GM19035 (cell line): ENCODE measurements around the gene APH1B.
"Not testable (repeated sequence)": the region's sequence is repeated elsewhere in the genome, so short reads cannot be mapped to it uniquely, and the experiment has no call there.

Experiments
- ATAC-seq: cut with Tn5 transposase; IDR thresholded peaks from one replicate; pipeline ENCODE4 v1.9.1; 2021; ENCODE audit not compliant: unreplicated experiment

Gene APH1B

GRCh38 chr15:63329567-63330350 lies 52.4 kb downstream of the APH1B start:
- no peak for ATAC-seq

DNA sequence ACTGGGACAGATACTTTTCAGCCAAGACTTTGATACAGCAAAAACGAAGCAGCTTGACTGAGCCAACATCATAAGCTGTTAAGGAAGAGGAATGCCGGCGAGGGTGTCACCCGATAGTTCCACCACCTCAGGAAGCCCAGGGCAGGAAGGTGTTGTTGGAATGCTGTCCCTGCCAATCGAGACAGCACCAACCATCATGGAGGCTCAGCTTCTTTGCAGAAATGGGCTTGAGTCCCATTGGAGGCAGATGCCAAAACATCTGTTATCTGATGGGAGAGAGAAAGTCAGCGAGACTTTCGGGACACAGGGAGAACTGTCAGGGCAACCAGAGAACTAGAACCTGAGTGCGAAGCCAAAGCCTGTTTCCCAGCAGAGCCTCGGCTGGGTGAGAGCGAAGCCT lies 53.5 kb downstream of the APH1B start:
- ATAC-seq = no peak

DNA sequence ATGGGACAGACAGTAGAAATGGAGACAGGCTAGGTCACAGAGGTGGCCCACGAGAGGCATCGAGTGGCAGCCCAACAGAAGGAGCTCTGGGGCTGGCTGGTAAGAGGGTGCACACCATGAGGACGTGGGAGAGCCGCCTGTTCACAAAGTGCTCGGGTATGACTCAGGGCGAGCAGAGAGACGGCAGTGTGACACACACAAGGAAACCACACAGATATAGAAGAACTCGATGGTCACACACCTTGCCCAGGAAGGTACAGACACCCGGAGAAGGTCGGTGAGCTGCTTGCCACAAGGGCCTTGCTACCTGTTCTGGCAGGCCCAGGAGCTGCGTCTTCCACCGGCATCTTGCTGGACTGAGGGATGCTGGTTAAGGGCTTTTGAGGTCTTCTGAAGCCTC lies 54.1 kb downstream of the APH1B start:
- no peak for ATAC-seq

GRCh38 chr15:63332367-63333124 lies 55.1 kb downstream of the APH1B start:
- ATAC-seq = no peak

DNA sequence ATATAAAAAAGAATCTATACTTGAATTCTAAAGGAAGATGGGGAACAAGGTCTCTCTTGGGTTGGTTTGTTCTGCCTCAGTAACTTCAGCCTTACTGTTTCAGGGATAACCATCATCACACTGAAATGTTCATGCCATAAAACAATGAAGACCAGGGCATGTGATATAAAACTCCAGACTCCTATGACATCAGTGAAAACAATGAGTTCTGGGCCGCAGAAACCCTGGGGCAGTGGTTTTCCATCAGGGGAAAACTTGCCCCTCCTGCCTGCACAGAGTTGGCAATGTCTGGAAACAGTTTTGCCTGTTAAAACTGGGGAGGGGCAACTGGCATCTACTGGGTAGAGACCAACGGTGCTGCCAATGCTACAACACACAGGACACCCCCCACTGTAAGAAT lies 57.4 kb downstream of the APH1B start:
- no peak for ATAC-seq

DNA sequence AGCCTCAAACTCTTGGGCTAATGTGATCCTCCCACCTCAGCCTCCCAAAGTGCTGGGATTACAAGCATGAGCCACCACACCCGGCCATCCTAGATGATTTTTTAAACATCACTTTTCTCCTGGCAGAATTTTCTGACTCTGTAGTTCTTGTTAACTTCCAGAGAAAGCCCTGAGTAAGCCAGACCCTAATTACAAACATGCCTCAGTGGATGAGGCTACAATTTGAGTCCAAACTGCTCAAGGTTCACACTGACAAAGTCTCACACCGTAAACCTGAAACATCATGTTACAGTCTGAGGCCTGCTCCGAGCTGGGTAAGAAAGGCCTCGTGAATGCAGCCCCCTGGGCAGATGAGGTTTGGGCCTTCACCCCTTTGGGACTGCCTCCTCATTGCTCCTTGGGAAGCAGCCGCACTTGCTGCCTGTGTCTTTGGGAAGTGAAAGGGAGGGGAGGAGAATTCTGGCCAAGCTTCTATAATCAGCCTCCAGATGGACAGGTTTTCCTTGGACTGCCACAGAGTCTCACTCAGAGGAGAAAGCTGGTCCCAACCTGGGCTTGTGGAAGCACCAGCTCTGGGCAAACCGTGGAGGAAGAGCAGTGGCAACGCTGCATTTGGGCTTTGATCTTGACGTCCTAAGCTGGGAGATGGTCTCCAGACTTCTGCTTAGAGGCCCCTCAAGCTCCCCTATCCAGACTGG lies 58.3 kb downstream of the APH1B start:
- ATAC-seq = no peak

- no peak for ATAC-seq
Measured at GRCh38 chr15:63337046-63337445, 59.6 kb downstream of the APH1B start.

GRCh38 chr15:63338170-63338569 lies 60.8 kb downstream of the APH1B start:
- no peak for ATAC-seq

- no peak for ATAC-seq
Measured at GRCh38 chr15:63339006-63339766, 61.8 kb downstream of the APH1B start.

DNA sequence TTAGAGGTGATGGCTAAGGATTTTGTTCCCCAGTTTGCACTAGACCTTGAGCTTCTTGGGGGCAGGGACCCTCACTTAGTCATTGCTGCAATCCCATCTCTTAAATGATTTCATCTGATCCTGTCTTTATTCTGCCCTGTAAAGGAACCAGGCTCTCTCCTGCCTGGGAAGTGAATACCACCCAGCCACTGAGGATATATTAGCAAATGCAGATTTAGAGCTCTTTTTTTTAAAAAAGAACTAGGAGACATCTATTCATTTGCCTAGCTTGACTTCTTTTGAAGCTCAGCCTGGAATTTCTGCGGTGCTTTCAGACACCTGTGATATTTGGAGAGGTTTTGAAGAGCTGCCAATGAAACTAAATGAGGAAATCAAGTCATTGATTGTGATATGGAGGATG lies 62.4 kb downstream of the APH1B start:
- ATAC-seq = no peak

DNA sequence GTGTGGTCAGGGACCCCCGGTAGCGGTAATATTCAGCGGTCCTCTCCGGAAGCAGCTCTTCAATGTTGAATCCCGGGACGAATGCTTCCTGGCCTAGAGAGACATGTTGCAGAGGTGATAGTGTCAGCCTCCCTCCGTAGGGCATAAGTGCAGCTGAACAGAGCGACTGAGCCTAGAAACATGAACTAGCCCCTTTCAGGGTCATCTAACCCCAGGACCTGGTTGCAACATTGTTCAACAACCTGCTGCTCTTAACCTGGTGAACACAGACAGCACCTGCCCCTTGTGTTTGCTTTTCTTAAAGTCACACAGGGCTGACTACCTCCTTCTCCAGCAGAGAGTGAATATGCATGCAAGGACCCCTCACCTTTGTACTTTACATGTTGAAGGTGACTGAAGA lies 62.9 kb downstream of the APH1B start:
- no peak for ATAC-seq

DNA sequence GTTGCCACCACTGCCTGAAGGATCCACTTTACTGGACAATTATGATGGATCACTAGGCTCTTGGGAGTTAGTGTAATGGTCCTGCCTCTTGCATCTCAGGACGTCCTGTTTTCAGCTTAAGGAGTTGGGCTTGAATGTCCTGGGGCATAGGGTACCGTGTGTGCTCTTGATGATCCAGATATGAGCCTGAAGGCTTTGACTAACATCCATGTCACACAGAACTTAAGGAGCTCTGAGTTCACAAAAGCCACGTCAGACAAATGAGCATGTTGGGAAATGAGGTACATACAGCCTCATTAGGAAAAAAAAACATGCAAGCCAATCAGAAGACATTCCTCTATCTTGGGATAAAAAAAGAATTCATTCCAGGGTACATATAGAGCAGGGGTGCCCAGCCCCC lies 63.5 kb downstream of the APH1B start:
- no peak for ATAC-seq

DNA sequence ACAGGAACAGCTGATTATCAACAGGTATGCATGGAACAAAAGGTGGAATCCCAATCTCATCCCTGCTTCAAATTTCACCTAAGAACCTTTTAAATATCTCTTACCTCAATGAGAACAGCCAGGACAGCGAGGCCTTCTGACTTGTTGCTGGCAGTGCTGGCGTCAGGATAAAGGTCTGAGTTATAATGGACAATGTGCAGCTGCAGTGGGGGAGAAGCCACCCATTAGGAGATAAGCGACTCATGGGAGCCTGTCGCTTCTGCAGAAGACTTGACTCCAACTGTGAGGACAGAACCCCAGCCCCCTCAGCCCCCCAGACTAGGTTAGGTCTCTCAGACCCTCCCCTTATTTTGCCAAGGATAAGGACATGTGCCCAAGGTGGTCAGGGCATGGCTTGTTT lies 64.5 kb downstream of the APH1B start:
- ATAC-seq = no peak

- ATAC-seq = not testable (repeated sequence)
Measured at GRCh38 chr15:63342996-63343562, 65.7 kb downstream of the APH1B start.

- ATAC-seq = no peak
Measured at GRCh38 chr15:63344731-63345390, 67.5 kb downstream of the APH1B start.

GRCh38 chr15:63345391-63345752 lies 68.0 kb downstream of the APH1B start:
- no peak for ATAC-seq

DNA sequence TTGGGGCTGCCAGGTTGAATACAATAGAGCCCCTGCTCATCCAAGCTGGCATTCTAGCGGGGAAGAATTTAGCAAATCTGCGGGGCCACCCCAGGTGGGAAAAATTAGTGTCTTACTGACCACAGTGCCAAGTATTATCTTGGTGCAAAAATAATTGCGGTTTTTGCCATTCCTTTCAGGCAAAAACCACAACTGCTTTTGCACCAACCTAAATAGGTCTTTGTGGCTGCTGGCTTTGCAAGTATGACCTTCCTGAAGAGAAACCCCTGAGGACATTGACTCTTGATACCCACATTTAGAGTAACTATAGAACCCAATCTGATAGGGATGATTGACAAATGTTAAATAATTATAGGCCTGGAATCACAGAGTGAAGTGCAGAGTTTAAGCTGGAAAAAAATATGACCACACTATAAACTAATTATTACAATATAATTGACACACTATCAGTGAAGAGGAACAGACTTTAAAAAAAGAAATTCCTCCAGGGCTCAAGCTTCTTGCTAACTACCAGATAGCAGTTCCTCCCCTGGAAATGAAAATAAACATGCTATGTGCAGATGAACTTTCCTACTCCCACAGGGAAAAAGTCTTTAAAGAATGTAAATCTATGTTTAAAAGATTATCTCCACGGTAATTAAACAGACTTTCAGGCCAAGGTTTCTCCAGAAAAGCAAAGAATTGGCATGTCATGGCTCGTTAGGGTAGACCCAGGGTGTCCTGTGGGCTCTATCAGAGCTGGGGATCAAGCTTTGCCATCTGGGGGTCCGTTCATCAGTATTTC lies 69.9 kb downstream of the APH1B start:
- ATAC-seq = no peak

DNA sequence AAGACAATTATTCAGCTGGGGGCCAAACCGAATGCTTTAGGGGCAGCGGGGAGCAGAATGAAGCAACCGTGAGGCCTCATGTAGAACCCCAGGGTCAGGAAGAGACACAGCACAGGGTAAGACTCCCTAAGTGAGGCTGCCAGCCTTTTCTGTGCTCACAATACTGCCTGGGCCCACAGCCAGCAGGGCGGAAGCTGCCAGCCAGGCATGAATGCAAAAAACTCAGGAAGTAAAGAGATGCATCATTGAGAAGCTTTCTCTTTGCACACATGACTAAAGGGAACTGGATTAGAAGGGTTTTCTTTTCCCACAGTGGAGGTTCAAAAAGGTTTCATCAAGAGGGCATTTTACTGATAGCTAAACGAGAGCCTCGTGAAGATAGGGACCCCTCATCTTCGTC lies 71.0 kb downstream of the APH1B start:
- no peak for ATAC-seq

DNA sequence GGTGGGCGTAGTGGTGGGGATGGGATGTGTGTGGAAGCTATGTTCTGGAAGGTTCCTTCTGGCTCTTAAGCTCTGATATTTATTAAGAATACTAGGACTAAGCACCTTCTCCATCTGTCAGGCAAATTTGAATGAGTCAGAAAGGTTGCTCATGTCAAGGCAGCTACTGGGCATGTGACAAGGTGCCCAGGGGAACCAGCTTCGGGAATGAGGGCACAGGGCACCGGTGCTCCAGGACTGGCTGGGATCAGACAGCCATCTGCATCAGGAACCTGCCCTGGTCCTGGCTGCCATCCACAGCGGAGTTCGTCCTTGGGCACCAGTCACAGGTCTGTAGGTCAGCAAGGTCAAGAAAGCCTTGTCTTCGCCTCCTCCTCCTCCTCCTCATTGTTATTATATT lies 71.8 kb downstream of the APH1B start:
- no peak for ATAC-seq

DNA sequence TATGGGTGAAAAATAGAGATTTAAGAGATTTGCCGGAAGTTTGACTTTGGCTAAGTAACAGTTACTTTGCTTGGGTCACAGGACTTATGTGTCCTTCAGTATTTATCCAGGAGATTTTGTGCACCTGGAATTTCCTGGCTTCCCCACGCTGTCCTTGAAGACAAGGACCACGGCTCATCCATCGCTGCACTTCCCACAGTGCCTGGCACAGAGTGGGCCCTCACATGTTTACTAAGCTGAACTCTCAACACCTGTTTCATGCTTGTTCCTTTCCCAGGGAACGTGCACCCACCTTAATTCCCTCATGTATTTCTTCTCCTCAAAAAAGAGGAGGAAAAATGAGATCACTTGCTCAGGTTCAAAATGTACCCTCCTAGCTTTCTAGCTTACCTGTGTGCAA lies 72.2 kb downstream of the APH1B start:
- no peak for ATAC-seq
